RKO (cell line): ENCODE data around the gene CABP7.
A peak's percentile ranks its signal among the peaks of the same experiment; 100 is the strongest.

Source experiments
- DNase-seq: peaks from one replicate; pipeline ENCODE4 v3.0.0-alpha.2; 2016; ENCODE audit warnings: low spot score

CABP7 gene

DNA sequence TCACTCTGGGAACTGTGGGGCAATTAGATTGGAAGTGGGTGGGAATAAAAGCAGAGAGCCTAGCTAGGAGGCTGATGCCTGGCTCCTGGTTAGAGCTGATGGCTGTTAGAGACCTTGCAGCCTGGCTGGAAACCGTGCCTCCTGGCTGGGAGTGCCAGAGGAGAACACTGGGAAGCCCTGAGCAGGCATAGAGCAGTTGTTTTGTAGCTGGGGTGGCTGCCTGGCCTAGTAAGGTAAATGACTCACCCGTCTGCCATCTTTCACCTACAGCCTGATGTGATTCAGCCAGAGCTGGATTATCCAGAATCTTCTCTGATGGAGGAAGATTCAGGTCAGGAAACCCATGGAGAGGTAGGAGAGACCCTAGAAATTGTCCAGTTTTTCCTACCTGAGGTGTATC lies 53.4 kb downstream of the CABP7 start:
- peak; percentile 28 for DNase-seq

DNA sequence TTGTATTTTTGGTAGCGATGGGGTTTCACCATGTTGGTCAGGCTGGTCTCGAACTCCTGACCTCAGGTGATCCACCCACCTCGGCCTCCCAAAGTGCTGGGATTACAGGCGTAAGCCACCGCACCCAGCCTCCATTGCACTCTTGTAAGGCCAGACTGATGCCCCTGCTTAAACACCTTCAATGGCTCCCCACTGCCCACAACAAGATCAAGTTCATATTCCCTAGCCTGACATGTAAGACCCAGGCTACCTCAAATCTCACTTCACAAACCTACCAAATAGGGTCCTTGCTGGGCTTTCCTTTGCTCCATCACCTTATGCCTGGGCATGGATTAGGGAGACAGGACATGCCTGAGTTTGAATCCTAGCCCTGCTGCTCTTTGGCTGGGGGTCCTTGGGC lies 60.4 kb downstream of the CABP7 start:
- no peak for DNase-seq

DNA sequence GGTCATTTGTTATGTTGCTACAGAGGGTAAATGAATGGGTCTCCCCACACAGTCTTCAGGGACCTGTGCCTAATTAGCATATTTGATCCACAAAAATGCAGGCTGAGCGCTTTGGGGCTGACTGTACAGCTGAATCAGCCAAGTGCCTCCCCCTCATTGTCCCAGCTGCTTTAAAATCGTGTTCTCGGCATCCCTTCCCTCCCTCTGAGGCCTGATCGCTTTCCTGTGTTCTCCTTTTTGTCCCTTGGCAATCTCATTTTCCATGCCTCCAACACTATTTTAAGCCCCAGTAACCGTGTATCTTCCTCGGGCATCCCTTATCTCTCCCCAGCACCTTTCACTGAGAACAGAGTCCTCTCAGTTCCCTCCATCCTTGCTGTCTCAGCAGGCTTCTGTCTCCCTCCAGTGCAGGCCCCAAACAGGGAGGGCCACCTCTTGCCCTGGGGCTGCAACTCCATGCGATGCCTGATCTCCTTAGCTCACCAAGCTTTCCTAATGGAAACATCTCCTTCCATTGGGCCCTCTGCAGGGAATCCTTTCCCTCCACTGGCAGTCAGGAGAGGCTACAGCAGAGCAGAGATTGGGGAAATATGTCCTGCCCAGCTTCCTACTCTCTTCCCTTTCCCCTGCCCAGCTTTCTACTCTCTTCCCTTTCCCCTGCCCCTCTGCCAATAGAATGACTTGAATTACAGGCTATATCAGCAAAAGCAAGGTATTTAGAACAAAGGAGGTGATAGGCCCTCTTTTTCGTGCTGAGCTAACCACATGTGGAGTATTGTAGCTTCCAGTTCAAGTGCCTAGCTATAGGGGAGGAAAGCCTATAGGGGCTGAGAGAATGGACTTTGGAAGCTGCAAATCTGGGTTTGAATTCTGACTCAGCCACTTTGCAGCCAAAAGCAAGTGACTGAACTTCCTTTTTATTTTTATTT lies 61.2 kb downstream of the CABP7 start:
- peak; percentile 71 for DNase-seq
